Activated T-helper 1 cell treated with anti-CD3 and anti-CD28 coated beads, Interleukin-2, amount 50 U/mL, for 16 hours (primary cell): Measurements from ENCODE around the gene ZNF560.
"Not testable (repeated sequence)": the region's sequence is repeated elsewhere in the genome, so short reads cannot be mapped to it uniquely, and the experiment has no call there.

Experiments
- DNase-seq, 2 donors: peaks; one replicate each; pipeline ENCODE4 v3.0.0-alpha.2; 2020; ENCODE audit warnings: low read depth in 1 of 2, low spot score in 1 of 2

ZNF560 gene

GRCh38 chr19:9498183-9498902 lies at the start of gene ZNF560:
TSS of gene ZNF560 (minus strand) at chr19:9498616. CDS start at chr19:9475313, 23,303 bp downstream.
- no peak for DNase-seq

- no peak for DNase-seq
Measured at GRCh38 chr19:9547870-9548269, 49.5 kb upstream of the ZNF560 start.

GRCh38 chr19:9541281-9541680 lies 42.9 kb upstream of the ZNF560 start:
- not testable (repeated sequence) for DNase-seq

GRCh38 chr19:9539921-9540320 lies 41.5 kb upstream of the ZNF560 start:
- DNase-seq: not testable (repeated sequence)

- DNase-seq: not testable (repeated sequence)
Measured at GRCh38 chr19:9539201-9539600, 40.8 kb upstream of the ZNF560 start.

GRCh38 chr19:9538183-9539058 lies 40.0 kb upstream of the ZNF560 start, which contains the start of gene ZNF426:
TSS of gene ZNF426 (minus strand) at chr19:9538645. CDS start at chr19:9536232, 2,413 bp downstream.
- DNase-seq: peak; percentile 66 to 67

- no peak for DNase-seq
Measured at GRCh38 chr19:9535934-9536333, 37.5 kb upstream of the ZNF560 start.

GRCh38 chr19:9531933-9532332 lies 33.5 kb upstream of the ZNF560 start:
- no peak for DNase-seq

GRCh38 chr19:9528757-9529336 lies 30.4 kb upstream of the ZNF560 start:
- no peak for DNase-seq

GRCh38 chr19:9523885-9524474 lies 25.6 kb upstream of the ZNF560 start:
- no peak for DNase-seq

- no peak for DNase-seq
Measured at GRCh38 chr19:9507285-9507684, 8.9 kb upstream of the ZNF560 start.

- no peak for DNase-seq
Measured at GRCh38 chr19:9500796-9501195, 2.4 kb upstream of the ZNF560 start.

- no peak for DNase-seq
Measured at GRCh38 chr19:9494096-9494495, 4.3 kb downstream of the ZNF560 start.

- DNase-seq: no peak
Measured at GRCh38 chr19:9487016-9487415, 11.4 kb downstream of the ZNF560 start.

- DNase-seq: no peak
Measured at GRCh38 chr19:9485140-9485539, 13.3 kb downstream of the ZNF560 start.

- DNase-seq: no peak
Measured at GRCh38 chr19:9474975-9475374, 23.4 kb downstream of the ZNF560 start.

GRCh38 chr19:9467161-9467560 lies 31.3 kb downstream of the ZNF560 start:
- DNase-seq: no peak

GRCh38 chr19:9461938-9462337 lies 36.5 kb downstream of the ZNF560 start:
- DNase-seq: no peak

- no peak for DNase-seq
Measured at GRCh38 chr19:9456018-9456689, 42.3 kb downstream of the ZNF560 start.

GRCh38 chr19:9453953-9454352 lies 44.5 kb downstream of the ZNF560 start:
- DNase-seq: no peak

GRCh38 chr19:9445037-9445436 lies 53.4 kb downstream of the ZNF560 start:
- no peak for DNase-seq
